A549 (cell line): ENCODE measurements around the gene PPM1L.

ENCODE experiments used
- CHD2 ChIP-seq: fragments of 150-350 bp; IDR thresholded peaks from 2 replicates; pipeline ENCODE4 v1.6.1; 2014; ENCODE audit warnings: low read length; ENCODE audit not compliant: partially characterized antibody
- EP300 ChIP-seq, 2 experiments: fragments of >200 bp; sonication (Bioruptor Twin); formaldehyde crosslinking; IDR thresholded peaks; 2 replicates in 1 of 2; 3 replicates in 1 of 2; pipeline ENCODE4 v1.6.1; 2016 to 2017
- HMGXB4 ChIP-seq: fragments of 250-450 bp; sonication (Bioruptor Pico); IDR thresholded peaks from 2 replicates; pipeline ENCODE4 v1.5.0; 2021; ENCODE audit warnings: mild to moderate bottlenecking, moderate library complexity, borderline replicate concordance
- JUN ChIP-seq, 2 experiments: fragments of >200 bp; sonication (Bioruptor Twin); formaldehyde crosslinking; IDR thresholded peaks; 2 replicates in 1 of 2; 3 replicates in 1 of 2; pipeline ENCODE4 v1.6.1; 2016 to 2017
- POLR2A ChIP-seq: IDR thresholded peaks from 2 replicates; pipeline ENCODE4 v1.6.1; 2012; ENCODE audit warnings: mild to moderate bottlenecking, low read length
- RCOR1 ChIP-seq: fragments of 150-350 bp; IDR thresholded peaks from 2 replicates; pipeline ENCODE4 v1.6.1; 2014; ENCODE audit warnings: antibody characterized with exemption, low read length, low read depth
- SREBF2 ChIP-seq: fragments of 450-650 bp; IDR thresholded peaks from 2 replicates; pipeline ENCODE4 v1.6.1; 2014; ENCODE audit warnings: mild to moderate bottlenecking, moderate library complexity

DNA sequence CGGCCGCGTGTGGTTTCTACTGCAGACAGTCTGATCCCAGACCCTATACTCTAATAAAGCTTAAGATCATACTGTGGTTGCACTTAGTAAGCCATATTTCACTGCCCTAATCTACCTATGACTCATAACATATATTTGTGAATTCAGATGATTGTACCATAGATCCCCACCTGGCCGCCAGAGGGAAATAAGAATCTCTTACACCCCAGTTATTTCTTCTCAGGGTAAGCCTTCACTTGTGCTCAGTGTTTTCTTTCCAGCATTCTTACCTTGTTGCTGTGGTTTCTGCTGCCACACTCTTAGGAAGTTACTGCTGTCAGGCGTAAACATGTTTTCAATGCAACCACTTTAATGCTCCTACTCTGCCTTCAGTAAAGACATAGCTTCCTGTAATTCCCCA, 243.2 kb downstream of the PPM1L start:
- no peak for TF ChIP-seq SREBF2
- TF ChIP-seq HMGXB4 (CRISPR knock-in tag), result no peak
- no peak for TF ChIP-seq EP300 (IDR thresholded peaks at IDR 0.05)
- no peak for TF ChIP-seq RCOR1
- no peak for TF ChIP-seq JUN (IDR thresholded peaks at IDR 0.05)
- TF ChIP-seq POLR2A, result no peak
- TF ChIP-seq CHD2, result no peak
